Kidney (tissue), 22 donors: ENCODE data around the gene CCDC28A. TPM values are rescaled to one million over a fixed set of nuclear protein-coding genes. Genes with fewer than 3 reads are reported as not detected.

Source experiments
- DNase-seq, 5 donors: peaks; one replicate each; pipeline ENCODE4 v3.0.0-alpha.2; 2013 to 2020
- FAIRE-seq: peaks from 2 replicates; lab custom pipeline; 2012; peaks lifted over from hg19 to GRCh38; lab: Jason Lieb, UNC
- H3K27ac ChIP-seq, 2 donors: one replicate each; pipeline ENCODE4 v1.7.0; 2013; ENCODE audit warnings: low read depth in 2 of 2, low read length in 2 of 2, inconsistent platforms in 1 of 2
- H3K27me3 ChIP-seq: one replicate; pipeline ENCODE4 v1.7.1; 2013; ENCODE audit warnings: low read length, inconsistent platforms; ENCODE audit not compliant: control insufficient read depth, insufficient read depth
- H3K36me3 ChIP-seq, 3 donors: one replicate each; pipeline versions ENCODE4 v1.7.0 to v1.7.1; 2013; ENCODE audit warnings: low read length in 3 of 3, control low read depth in 1 of 3, inconsistent platforms in 1 of 3; ENCODE audit not compliant: insufficient read depth in 3 of 3, control insufficient read depth in 2 of 3
- H3K4me1 ChIP-seq, 3 donors: one replicate each; pipeline versions ENCODE4 v1.7.0 to v1.7.1; 2013; ENCODE audit warnings: low read length in 3 of 3, inconsistent platforms in 1 of 3, low read depth in 1 of 3; ENCODE audit not compliant: control insufficient read depth in 2 of 3, insufficient read depth in 2 of 3
- H3K4me3 ChIP-seq, 3 donors: one replicate each; pipeline versions ENCODE4 v1.7.0 to v1.8.1; 2013; ENCODE audit warnings: low read length in 3 of 3, control low read depth in 1 of 3, inconsistent platforms in 1 of 3
- H3K9ac ChIP-seq, 3 donors: one replicate each; pipeline versions ENCODE4 v1.7.0 to v1.7.1; 2013; ENCODE audit warnings: low read length in 3 of 3, control low read depth in 1 of 3, inconsistent platforms in 1 of 3
- H3K9me3 ChIP-seq, 3 donors: one replicate each; pipeline versions ENCODE4 v1.7.0 to v1.7.1; 2013; ENCODE audit warnings: low read length in 3 of 3, control low read depth in 1 of 3, inconsistent platforms in 1 of 3; ENCODE audit not compliant: control insufficient read depth in 2 of 3, insufficient read depth in 1 of 3
- CTCF ChIP-seq: IDR thresholded peaks from 3 replicates; pipeline ENCODE4 v1.5.1; 2012; ENCODE audit warnings: mild to moderate bottlenecking, moderate library complexity, borderline replicate concordance; ENCODE audit not compliant: insufficient read depth; ENCODE audit errors: extremely low read depth
- intact Hi-C: fragments of 100-400 bp; cut with DNase I; formaldehyde crosslinking; loops from one replicate; pipeline ENCODE4 v1.11.1; 2022
- long read RNA-seq, 10 donors: library from polyadenylated mRNA in 1 of 10; unstranded in 1 of 10; transcript quantifications; one replicate each; pipeline ENCODE4 v2.0.0 and lab custom pipeline, GENCODE V29; 2021 to 2026
- polyA plus RNA-seq: library from polyadenylated mRNA; stranded (reverse); fragments of 350-450 nt; fragmentation: Illumina TruSeq; extraction: RNeasy Lipid Tissue Mini Kit (QIAGEN cat#74804); gene quantifications from one replicate; pipeline ENCODE4 v1.2.3, GENCODE V29; 2014; ENCODE audit warnings: low read depth, low replicate concordance; ENCODE audit not compliant: insufficient read depth
- total RNA-seq: library from RNA; stranded (reverse); fragmentation: NEBNext Ultra II Directional; extraction: Animal tissue kit (Norgen Biotek cat#: 25700); gene quantifications from one replicate; pipeline ENCODE4 v1.2.1, GENCODE V29; 2021
- donor health status: control.
- donor health status: control.
- donor health status: control.
- donor health status: control.
- donor health status: control.
- donor health status: DM: yes; HTN: yes; CAD: no.
- donor health status: Normal renal cell carcinoma (clear cell type).

CCDC28A gene
- total RNA-seq (30.2 TPM), polyA plus RNA-seq (70.0 TPM)
- long read RNA-seq, donor 1, partial matches to known transcripts: 0 of 2 reads
- long read RNA-seq, donor 1, other reads (novel, unspliced or antisense): 0 of 2 reads
- long read RNA-seq, donor 2, transcript CCDC28A-202 (6 exons, 1,505 nt): major isoform, 8 of 13 reads
- long read RNA-seq, donor 2, partial matches to known transcripts: 5 of 13 reads
- long read RNA-seq, donor 2, other reads (novel, unspliced or antisense): 0 of 13 reads
- long read RNA-seq, donor 3, transcript CCDC28A-202 (6 exons, 1,505 nt): major isoform, 10 of 16 reads
- long read RNA-seq, donor 3, partial matches to known transcripts: 6 of 16 reads
- long read RNA-seq, donor 3, other reads (novel, unspliced or antisense): 0 of 16 reads
- long read RNA-seq, donor 4, transcript CCDC28A-202 (6 exons, 1,505 nt): major isoform, 5 of 5 reads
- long read RNA-seq, donor 4, partial matches to known transcripts: 0 of 5 reads
- long read RNA-seq, donor 4, other reads (novel, unspliced or antisense): 0 of 5 reads
- long read RNA-seq, donor 5: 0 reads
- long read RNA-seq, donor 6, transcript CCDC28A-202 (6 exons, 1,505 nt): major isoform, 9 of 28 reads
- long read RNA-seq, donor 6, partial matches to known transcripts: 11 of 28 reads
- long read RNA-seq, donor 6, other reads (novel, unspliced or antisense): 8 of 28 reads
- long read RNA-seq, donor 7, transcript CCDC28A-202 (6 exons, 1,505 nt): major isoform, 19 of 28 reads
- long read RNA-seq, donor 7, partial matches to known transcripts: 0 of 28 reads
- long read RNA-seq, donor 7, other reads (novel, unspliced or antisense): 9 of 28 reads
- long read RNA-seq, donor 8, partial matches to known transcripts: 0 of 4 reads
- long read RNA-seq, donor 8, other reads (novel, unspliced or antisense): 0 of 4 reads
- long read RNA-seq, donor 9, partial matches to known transcripts: 0 of 4 reads
- long read RNA-seq, donor 9, other reads (novel, unspliced or antisense): 0 of 4 reads
- long read RNA-seq, donor 10, transcript CCDC28A-202 (6 exons, 1,505 nt): major isoform, 5 of 13 reads
- long read RNA-seq, donor 10, partial matches to known transcripts: 8 of 13 reads
- long read RNA-seq, donor 10, other reads (novel, unspliced or antisense): 0 of 13 reads

- Histone ChIP-seq H3K27ac (peak within 1 kb of the TSS; percentile 96 to 99), H3K27me3 (no peaks in the 10 kb centered on the region), H3K4me3 (peak within 1 kb of the TSS; percentile 90 to 98 (median 98)), H3K9me3 (no peaks in the 10 kb centered on the region), H3K9ac (peak within 1 kb of the TSS; percentile 56 to 99 (median 68)), H3K4me1 (peaks cover 0 to 3% (median 2%) of the 10 kb centered on the region in 3 donors), H3K36me3 (peaks cover 0 to 5% (median 0%) of the 10 kb centered on the region in 3 donors)
- intact Hi-C loops: no loop called here
- DNase-seq (peak; percentile 96 to 98 (median 98)), FAIRE-seq (peak; percentile 76)
- TF ChIP-seq CTCF: no peak
Measured at GRCh38 chr6:138773177-138774091, at the start of gene CCDC28A. CCDC28A (plus strand) TSS chr6:138773769; CDS start chr6:138776121, 2,352 bp downstream.

DNA sequence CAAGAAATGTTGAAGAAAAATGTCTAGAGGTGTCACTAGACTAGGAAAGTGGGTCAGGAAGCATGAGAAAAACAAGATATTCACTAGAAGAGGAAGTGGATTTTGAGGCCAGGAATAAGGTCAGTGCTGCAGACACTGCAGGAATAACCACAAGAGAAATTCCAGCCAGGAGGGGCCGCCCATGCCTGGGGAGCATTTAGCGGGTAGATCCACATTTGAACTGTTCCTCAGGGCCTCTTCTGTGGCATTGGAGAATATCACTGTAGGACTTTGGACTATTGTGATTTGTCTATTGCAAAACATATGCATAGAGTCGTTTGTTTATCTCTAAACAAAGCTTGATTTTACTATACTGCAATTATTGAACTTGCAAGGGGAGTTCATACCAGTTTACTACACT lies 49.6 kb upstream of the CCDC28A start:
- H3K36me3 ChIP-seq: no peaks in the 10 kb centered on the region
- DNase-seq (peak in 1 of 5 donors; percentile 37), FAIRE-seq (no peak)
- H3K27ac ChIP-seq: peak overlapping the region in 1 of 2 donors; percentile 30
- H3K4me1 ChIP-seq: peaks cover 0 to 9% (median 6%) of the 10 kb centered on the region in 3 donors
- H3K9ac ChIP-seq: no peak overlapping the region
- no peak for TF ChIP-seq CTCF
- no peak overlapping the region for H3K4me3 ChIP-seq
- intact Hi-C loops: no loop called here
- H3K9me3 ChIP-seq: no peaks in the 10 kb centered on the region
- no peaks in the 10 kb centered on the region for H3K27me3 ChIP-seq

DNA sequence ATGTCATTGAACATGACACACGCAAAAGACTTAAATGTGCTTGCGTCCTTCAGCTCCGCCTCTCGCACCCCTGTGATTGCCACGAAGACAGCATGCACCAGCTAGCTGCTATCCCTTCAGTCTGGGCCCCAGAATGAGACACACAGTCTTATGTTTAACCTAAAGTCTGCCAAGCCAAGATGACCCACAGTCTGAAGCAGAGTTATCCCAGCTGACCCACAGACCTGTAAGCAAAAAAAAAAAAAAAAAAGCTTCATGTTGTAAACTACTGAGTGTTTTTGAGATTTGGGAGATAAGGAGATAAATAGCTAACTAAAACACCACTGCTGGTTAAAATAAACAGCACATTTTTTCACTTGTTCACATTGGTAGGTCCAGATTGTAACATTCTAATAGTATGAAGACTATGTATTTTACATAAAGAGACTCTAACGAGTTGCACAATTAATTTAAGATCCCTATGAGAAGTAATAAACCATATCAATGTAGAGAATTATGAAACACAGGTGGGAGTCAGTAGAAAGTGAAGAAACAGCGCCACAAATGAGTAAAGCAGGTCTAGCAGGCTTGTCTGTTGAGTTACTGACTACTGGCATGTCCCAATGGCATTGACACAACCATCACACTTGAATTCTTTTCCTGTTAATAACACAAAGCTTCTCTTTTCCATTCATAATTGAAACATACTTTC lies 47.4 kb upstream of the CCDC28A start:
- no peaks in the 10 kb centered on the region for H3K27me3 ChIP-seq
- H3K36me3 ChIP-seq: no peaks in the 10 kb centered on the region
- H3K27ac ChIP-seq: no peak overlapping the region
- FAIRE-seq (no peak), DNase-seq (no peak)
- H3K4me1 ChIP-seq: peaks cover 0 to 6% (median 6%) of the 10 kb centered on the region in 3 donors
- H3K9me3 ChIP-seq: no peaks in the 10 kb centered on the region
- H3K9ac ChIP-seq: no peak overlapping the region
- H3K4me3 ChIP-seq: no peak overlapping the region
- no peak for TF ChIP-seq CTCF
- intact Hi-C loops: no loop called here
